ENCODE data around the gene TPX2.

TPX2 gene

DNA sequence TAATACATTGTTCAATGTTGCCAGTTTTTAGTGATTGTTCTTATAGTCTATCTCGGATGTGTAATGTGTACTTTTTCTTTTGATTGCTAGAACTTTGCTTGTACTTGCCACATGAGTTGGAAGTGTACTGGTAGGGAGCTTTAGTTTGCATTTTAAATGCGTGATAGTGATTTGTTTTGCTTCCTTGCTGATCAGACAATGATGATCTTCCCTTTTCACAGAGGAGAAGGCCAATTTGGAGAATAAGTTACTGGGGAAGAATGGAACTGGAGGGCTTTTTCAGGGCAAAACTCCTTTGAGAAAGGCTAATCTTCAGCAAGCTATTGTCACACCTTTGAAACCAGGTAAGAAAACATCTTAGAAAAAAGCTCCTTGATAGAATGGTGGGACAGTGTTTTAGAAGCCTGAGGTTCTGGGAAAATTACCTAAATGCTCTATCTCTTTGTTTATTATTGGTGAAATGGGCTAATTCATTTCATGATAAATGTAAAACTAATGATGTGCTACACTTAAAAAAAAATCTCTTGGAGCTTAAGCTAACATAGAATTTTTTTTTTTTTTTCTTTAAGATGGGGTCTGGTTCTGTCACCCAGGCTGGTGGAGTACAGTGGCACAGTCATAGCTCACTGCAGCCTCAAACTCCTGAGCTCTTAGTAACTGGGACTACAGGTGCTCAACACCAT is 20.9 kb downstream of the TPX2 start:
- DNase-seq (ENCODE audit: low spot score) = no peak

DNA sequence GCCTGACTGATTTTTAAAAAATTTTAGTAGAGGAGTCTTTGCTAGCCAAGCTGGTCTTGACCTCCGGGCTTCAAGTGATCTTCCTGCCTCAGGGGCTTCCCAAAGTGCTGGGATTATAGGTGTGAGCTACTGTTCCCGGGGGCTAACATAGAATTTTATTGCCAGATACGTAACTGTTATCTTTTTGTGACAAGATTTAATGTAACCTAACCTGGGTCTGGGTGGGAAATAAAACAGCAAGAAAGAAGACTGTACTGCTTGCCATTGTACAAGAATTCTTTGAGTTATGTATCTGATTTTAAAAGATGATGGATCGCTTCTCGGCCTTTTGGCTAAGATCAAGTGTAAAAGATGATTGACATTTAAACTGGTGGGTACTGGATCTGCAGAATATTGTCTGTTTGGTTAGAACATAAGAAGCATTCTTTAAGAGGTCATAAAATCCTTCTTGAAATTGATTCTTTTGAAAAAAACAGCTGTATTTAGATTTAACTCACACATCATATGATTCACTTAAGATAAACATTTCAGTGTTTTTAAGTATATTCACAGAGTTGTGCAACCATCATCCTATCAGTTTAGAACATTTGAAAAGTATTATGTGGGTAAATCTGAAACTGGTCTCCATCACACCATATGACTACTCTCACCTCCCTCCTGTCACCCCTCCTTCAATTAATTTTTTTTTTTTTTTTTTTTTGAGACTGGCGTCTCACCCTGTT is 21.6 kb downstream of the TPX2 start:
- no peak for DNase-seq (ENCODE audit: low spot score)

DNA sequence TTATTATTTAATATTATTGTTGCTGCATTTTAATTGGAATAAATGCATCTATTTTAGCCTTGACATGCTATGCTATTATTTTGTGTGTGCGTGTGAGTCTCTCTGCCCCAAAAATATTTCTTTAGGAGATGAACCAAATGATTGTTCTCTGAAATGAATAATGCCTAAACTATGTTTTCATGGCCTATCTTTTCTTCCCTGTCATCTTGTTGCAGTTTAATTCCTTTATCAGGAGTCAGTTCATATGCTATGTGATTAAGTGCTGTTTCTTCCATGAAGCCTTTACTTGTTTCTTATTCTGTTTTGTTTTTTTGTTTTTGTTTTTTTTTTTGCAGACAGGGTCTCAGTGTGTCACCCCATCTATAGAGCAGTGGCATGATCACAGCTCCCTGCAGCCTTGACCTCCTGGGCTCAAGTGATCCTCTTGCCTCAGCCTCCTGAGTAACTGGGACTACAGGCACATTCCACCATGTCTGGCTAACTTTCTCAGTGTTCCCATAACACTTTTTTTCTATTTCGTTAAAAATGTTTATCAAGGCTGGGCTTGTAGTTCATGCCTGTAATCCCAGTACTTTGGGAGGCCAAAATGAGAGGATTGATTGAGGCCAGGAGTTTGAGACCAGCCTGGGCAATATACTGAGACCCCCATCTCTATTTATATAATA is 25.7 kb downstream of the TPX2 start:
- peak; percentile 41 for DNase-seq (ENCODE audit: low spot score)

DNA sequence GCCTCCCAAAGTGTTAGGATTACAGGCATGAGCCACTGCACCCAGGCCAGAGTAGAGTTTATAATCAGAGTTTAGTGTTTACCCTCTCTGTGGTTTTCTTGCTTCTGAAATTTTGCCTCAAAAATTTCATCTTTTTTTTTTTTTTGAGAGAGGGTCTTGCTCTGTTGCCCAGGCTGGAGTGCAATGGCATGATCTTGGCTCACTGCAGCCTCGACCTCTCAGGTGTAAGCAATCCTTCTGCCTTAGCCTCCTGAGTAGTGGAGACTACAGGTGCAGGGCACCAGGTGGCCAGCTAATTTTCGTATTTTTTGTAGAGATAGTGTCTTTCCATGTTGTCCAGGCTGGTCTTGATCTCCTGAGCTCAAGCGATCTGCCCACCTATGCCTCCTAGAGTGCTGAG is 28.7 kb downstream of the TPX2 start:
- no peak for DNase-seq (ENCODE audit: low spot score)

DNA sequence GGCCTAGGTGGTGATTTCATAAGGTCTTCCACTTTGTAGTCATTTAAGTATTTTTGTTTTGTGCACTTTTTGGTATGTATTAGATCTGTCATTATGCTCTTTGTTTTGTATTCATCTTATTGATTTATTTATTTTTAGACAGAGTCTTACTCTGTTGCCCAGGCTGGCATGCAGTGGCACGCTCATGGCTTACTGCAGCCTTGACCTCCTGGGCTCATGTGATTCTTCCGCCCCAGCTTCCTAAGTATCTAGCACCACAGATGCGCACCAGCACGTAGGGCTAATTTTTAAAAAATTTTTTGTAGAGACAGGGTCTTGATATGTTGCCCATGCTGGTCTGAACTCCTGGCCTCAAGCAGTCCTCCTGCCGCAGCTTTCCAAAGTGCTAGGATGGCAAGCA is 30.6 kb downstream of the TPX2 start:
- no peak for DNase-seq (ENCODE audit: low spot score)

DNA sequence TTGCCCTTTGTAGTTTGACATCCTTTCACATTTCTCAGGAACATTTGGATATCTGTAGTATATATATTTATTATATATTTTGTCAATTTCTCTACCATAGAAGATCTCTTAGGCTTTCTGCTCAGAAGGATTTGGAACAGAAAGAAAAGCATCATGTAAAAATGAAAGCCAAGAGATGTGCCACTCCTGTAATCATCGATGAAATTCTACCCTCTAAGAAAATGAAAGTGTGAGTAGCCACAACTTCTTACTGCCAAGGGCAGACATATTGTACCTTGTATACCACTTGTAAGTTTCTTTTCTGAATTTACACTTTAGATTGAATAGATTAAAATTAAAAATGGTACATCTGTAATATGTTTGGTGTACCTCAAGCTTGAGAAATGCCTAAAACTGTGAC is 31.2 kb downstream of the TPX2 start:
- DNase-seq (ENCODE audit: low spot score) = no peak

DNA sequence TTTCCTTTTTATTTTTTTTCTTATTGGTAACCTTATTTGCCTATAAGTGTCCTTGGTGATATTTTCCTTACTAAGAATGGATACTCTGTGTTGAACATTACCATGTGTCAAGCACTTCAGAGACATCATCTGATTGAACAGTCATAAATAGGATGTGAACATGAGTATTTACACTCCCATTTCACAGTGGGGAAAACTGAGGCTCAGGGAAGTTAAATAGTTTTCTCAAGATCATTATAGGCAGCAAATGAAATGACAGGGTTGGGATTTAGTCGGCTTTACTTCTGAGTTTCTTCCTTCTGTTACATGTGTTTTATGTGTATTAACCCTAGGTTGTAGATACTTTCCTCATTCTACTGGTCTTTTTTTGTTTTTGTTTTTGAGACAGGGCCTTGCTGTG is 35.3 kb downstream of the TPX2 start:
- no peak for DNase-seq (ENCODE audit: low spot score)

DNA sequence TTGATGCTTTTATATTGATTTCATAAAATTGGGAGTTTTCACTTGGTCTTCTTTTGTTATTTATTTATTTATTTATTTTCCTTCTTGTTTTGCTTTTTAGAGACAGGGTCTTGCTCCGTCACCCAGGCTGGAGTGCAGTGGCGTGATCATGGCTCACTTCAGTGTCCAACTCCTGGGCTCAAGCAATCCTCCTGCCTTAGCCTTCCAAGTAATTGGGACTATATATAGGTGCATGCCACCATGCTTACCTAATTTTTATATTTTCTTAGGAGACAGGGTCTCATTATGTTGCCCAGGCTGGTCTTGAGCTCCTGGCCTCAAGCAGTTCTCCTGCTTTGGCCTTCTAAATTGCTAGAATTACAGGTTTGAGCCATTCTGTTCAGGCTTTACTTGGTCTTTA is 41.7 kb downstream of the TPX2 start:
- DNase-seq (ENCODE audit: low spot score) = no peak

DNA sequence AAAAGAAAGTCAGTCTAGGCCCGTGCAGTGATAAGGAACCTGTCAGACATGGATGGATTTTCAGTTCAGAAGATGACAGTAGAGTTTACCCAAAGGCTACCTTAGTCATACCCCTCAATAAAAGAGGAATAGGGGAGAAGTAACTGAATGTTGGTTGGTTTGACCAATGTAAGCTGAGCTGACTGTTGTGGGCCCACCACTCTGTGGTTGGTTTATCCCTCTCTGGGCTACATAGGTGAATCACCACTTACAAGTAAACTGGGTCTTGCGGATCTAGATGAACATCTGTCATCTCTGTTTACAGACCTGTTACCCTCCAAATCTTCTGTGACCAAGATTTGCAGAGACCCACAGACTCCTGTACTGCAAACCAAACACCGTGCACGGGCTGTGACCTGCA is 42.9 kb downstream of the TPX2 start:
- no peak for DNase-seq (ENCODE audit: low spot score)

DNA sequence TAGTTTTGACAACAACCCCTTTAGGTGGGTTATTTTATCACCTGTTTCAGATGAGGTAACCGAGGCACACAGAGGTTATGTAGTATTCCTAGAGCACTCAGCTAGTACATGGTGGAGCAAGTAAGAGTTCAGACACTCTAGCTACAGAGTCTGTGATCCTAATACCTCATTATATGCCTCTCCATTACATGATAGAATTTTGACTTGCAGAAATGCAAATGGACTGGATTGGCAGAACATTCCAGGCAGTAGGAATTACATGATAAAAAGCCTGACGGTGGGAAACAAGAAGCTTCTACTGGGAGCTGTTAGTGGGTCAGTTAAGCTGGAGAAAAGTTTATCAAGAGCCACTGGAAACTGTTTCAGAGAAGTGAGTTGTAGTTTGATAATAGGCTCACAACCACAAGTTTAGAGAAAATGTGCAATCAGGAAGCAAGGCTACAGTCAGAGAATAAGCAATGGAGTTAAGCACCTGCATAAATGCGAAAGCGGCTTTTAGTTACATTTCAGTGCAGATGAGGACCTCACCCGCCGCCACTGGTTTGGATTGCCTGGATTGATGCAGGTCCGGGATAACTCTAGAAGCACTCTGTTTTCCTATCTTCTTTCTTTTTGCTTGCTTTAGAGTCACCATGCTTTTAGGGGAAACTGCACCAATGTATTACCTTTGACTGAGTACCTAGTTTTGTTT is 45.4 kb downstream of the TPX2 start:
- no peak for DNase-seq (ENCODE audit: low spot score)

DNA sequence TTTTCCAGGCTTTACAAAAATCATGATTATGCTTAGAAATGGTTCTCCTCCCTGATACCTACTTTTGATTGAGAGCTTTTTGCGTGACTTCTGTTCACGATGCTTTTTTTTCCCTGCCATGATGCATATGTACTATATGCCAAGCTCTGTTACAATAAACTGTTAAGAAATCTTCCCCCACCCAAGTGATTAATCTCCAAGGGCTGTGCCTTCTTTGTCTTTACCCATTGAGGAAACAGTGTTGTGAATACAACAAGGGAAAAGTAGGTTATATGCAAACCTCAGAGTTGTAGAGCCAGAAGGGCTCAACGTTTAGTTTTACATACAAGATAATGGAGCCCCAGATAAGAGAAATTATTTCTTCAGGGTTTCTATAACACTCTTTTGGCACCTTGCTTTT is 46.0 kb downstream of the TPX2 start:
- DNase-seq (ENCODE audit: low spot score) = no peak

DNA sequence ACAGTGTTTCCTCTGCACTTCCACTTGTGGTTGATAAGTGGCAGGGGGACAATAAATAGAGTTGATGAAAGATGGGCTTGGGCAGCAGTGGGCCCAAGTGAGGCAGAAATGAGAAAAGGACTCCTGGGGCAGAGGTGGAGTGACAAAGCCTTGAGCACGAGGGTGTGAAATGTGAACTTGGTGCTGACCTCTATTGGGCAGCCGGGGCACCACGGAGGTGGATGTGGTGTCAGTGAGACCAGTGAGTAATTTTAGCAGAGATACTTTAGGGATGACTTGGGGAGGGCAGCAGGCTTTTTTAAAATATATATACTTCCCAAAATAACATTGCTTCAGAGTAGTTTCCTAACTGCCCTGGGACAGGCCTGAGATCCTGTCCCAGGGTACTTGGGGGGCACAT is 49.5 kb downstream of the TPX2 start:
- peak; percentile 80 for DNase-seq (ENCODE audit: low spot score)

DNA sequence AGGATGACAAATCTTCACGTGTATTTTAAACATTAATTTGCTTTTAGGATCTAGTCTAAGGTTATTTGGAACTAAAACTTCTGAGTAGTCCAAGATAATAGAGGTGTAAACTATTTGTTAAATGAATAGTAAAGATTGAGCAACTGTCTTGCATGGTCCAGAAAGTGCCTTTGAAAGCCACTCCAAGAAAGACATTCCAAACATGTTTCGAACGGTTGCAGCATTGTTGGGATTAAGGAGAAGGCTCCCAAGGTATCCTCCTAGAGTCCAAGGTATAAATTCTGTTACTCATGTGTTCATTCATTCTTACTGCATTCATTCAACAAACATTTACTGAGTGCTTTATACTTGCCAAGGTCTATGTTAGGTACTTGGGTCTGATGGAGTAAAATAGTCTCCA is 51.3 kb downstream of the TPX2 start:
- no peak for DNase-seq (ENCODE audit: low spot score)

DNA sequence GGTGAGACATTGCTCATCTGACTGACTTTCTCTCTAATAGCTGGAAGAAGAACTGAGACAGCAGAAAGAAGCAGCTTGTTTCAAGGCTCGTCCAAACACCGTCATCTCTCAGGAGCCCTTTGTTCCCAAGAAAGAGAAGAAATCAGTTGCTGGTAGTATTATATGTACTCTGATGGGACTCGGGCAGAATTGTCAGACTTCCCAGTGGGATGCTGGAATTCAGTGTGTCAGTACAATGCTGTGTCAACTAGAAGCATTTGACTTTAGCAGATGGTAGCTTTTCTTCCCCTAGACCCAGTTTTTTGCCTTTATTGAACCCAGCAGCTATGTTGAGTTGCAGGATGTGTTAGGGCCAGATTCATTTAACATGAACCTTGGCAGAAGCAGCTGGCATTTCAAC is 58.3 kb downstream of the TPX2 start:
- no peak for DNase-seq (ENCODE audit: low spot score)

DNA sequence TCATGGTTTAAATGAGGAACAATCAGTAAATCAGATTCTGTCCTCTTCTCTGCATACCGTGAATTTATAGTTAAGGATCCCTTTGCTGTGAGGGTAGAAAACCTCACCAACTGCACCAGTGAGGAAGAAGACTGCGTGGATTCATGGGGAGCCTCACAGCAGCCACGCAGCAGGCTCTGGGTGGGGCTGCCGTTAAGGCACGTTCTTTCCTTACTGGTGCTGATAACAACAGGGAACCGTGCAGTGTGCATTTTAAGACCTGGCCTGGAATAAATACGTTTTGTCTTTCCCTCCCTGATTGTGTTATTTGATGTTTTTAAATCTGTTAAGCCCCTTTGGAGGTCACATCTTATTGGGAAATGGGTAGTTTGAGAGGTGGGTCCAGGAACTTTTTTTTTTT is 62.4 kb downstream of the TPX2 start:
- no peak for DNase-seq (ENCODE audit: low spot score)

DNA sequence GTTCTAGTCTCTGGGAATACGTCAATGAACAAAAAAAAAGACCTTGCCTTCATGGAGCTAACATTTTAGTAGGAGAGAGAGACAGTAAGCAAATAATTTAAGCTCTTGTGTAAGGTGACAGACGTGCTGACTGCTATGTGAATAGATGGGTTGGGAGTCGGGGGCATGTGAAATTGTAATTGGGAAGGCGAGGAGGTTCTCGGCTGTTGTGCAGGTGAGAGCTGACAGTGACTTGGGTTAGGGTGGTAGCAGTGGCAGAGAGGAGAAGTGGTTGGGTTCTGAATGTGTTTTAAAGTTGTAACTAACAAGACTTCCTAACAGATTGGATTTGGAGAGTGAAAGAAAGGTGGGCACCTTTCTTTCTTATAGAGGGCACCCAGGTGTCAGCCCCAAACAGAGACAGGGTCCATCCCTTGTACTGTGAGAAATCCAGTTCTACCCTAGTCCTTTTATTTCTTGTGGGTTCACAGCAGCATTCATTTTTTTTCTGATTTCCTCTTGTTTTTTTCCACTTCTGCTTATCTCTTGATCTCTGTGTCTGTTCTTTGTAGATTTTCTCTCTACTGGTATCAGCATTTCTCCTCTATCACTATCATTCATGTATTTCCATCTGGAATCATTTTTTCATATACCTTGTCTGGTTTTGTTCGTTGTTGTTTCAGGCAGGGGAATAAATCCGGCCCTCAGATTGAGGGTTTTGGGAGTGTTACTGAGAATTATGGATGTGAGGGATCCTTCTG is 64.6 kb downstream of the TPX2 start:
- DNase-seq (ENCODE audit: low spot score) = no peak

DNA sequence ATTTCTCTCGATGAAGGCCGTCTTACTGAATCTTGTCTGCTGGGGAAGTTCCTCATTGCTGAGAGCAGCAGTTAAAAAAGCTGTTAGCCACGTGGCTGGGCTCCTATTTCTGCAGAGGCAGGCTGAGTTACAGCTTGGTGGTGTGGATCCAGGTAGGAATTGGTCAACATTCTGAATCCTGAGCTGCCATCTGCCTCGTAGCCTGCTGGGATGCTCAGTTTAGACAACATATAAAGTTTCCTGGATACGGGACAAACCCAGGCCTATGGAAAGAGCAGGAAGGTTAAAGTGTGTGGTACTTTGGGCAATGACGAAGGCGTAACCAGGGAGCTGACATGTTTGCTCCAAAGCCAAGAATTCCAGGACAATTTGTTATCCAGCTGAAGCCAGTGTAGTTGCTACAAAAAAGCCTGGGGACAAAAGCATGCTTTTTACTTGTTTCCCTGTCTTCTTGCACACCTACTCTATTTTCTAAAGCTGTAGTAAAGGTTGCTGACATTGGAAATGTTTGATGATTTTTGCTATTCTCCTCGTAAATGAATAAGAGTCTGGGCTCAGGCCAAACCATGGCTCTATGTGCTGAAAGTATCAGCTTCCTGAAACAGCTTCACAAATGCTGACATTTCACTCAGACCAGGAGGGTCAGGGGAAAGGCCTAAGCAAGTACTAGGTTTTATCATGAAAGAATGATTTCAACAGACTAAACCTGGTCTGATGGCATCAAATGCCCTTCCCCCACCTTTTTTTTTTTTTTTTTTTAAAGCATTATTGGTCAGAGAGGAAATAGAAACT is 67.7 kb downstream of the TPX2 start:
- no peak for DNase-seq (ENCODE audit: low spot score)

DNA sequence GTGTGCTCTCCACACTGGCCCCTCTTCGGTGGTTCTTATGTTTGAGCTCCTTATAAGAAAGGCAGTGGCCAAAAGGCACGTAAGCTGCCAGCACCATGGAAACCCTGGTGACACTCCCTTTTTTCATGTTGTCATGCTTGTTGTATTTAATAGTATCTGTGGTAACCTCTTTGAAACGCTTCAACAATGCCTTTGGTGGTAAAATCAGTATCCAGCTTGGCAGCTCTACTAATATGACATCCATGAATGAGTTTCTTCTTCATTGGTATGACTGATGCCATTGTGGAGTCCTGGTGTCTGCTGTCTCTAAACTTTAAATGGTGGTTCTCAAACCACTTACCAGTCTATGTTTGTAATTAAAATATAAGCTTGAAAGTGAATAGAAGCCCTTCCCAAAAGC is 69.4 kb downstream of the TPX2 start:
- no peak for DNase-seq (ENCODE audit: low spot score)

DNA sequence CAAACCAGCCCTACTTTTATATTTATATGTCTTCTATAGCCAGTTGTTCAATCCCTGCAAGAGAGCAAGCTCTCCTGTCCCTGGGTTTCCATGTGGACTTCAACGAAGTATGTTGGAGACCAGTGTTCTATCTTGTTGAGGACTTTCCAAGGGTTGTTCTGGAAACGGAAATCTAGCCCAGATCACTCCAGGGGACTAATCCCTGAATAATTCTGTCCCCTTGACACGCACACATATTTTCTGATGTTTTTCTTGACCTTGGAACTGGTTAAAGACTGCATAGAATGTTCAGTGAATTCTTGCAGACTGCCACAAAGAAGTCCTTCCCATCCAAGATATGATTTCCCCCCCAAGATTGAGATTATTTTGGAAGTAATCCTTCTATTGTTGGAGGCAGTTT is 70.6 kb downstream of the TPX2 start:
- DNase-seq (ENCODE audit: low spot score) = no peak

DNA sequence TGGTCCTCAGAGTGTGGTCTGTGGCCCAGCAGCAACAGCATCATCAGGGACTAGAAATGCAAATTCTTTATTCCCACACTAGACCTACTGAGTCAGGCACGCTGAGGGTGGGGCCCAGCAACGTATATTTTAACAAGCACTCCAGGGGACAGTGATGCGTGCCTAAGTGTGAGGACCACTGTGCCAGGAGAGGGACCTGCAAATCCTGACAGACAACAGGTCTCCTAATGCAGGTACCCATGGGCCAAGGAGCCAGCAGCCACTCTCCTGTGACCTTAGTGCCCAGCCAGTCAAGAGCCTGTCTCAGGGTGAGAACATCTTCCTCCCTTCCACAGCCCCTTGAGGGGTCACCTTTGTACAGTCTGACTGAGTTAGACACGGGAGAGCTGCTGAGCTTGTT is 72.1 kb downstream of the TPX2 start:
- DNase-seq (ENCODE audit: low spot score) = no peak
